H1 (cell line): ENCODE data around the gene YEATS2. TPM values are rescaled to one million over a fixed set of nuclear protein-coding genes. Genes with fewer than 3 reads are reported as not detected.

ENCODE experiments used
- CTCF ChIA-PET: fragments of 300-600 bp; sonication (Branson Sonifier 250); formaldehyde crosslinking; loops from one replicate; lab custom pipeline; 2021; ENCODE audit not compliant: partially characterized antibody; lab: Charles Lee
- POLR2A ChIA-PET: fragments of 300-600 bp; sonication (Branson Sonifier 250); formaldehyde crosslinking; loops from one replicate; lab custom pipeline; 2021; ENCODE audit warnings: inconsistent platforms; ENCODE audit not compliant: partially characterized antibody; lab: Charles Lee
- DNase-seq, 2 experiments: peaks; one replicate each; pipeline versions ENCODE4 v3.0.0 to v3.0.0-alpha.2; 2010 to 2022; ENCODE audit warnings: low spot score in 2 of 2, low read depth in 1 of 2, mixed read lengths in 1 of 2
- FAIRE-seq: peaks from 2 replicates; lab custom pipeline; 2011; peaks lifted over from hg19 to GRCh38; lab: Jason Lieb, UNC
- H2AFZ ChIP-seq: 2 replicates; pipeline ENCODE4 v1.8.1; 2012; ENCODE audit warnings: low read length, inconsistent platforms
- H2AK5ac ChIP-seq: 2 replicates; pipeline ENCODE4 v1.6.1; 2013; ENCODE audit warnings: low read depth, low read length
- H2BK120ac ChIP-seq: replicated peaks from 2 replicates; pipeline ENCODE3; 2013; ENCODE audit warnings: low read depth, low read length, inconsistent platforms
- H2BK12ac ChIP-seq: 2 replicates; pipeline ENCODE4 v1.6.1; 2013; ENCODE audit warnings: low read depth, low read length
- H2BK15ac ChIP-seq: 2 replicates; pipeline ENCODE4 v1.6.1; 2013; ENCODE audit warnings: low read length
- H2BK20ac ChIP-seq: 2 replicates; pipeline ENCODE4 v1.6.1; 2013; ENCODE audit warnings: low read length
- H2BK5ac ChIP-seq: 2 replicates; pipeline ENCODE4 v1.6.1; 2013; ENCODE audit warnings: low read depth, low read length
- H3K14ac ChIP-seq: 2 replicates; pipeline ENCODE4 v1.6.1; 2013; ENCODE audit warnings: inconsistent platforms; ENCODE audit not compliant: insufficient read length
- H3K18ac ChIP-seq: 2 replicates; pipeline ENCODE4 v1.6.1; 2013; ENCODE audit warnings: low read length; ENCODE audit errors: extremely low read depth
- H3K23ac ChIP-seq: 2 replicates; pipeline ENCODE4 v1.6.1; 2013; ENCODE audit warnings: inconsistent platforms; ENCODE audit not compliant: insufficient read length
- H3K23me2 ChIP-seq: 2 replicates; pipeline ENCODE4 v1.6.1; 2013; ENCODE audit warnings: low read depth, low read length
- H3K27ac ChIP-seq: 2 replicates; pipeline ENCODE4 v1.6.1; 2011; ENCODE audit warnings: low read depth, low read length, inconsistent platforms
- H3K27me3 ChIP-seq, 4 experiments: replicated peaks in 1 of 4; 1 replicate in 1 of 4; 2 replicates in 3 of 4; pipeline versions ENCODE4 v1.6.1 to v1.8.1; 2011 to 2013; ENCODE audit warnings: low read length in 3 of 4, mild to moderate bottlenecking in 3 of 4, inconsistent platforms in 2 of 4, mixed read lengths in 2 of 4, moderate library complexity in 1 of 4; ENCODE audit not compliant: control insufficient read depth in 3 of 4, insufficient read depth in 3 of 4; ENCODE audit errors: extremely low read depth in 1 of 4
- H3K36me3 ChIP-seq, 4 experiments: 2 replicates each; pipeline versions ENCODE4 v1.6.1 to v1.8.1; 2011 to 2013; ENCODE audit warnings: mild to moderate bottlenecking in 4 of 4, low read length in 3 of 4, moderate library complexity in 2 of 4, control low read depth in 1 of 4, inconsistent platforms in 1 of 4; ENCODE audit not compliant: insufficient read depth in 4 of 4, control insufficient read depth in 2 of 4
- H3K4ac ChIP-seq: replicated peaks from 2 replicates; pipeline ENCODE3; 2013; ENCODE audit warnings: low read length, low read depth, mixed read lengths, inconsistent platforms; ENCODE audit not compliant: insufficient read length
- H3K4me1 ChIP-seq, 4 experiments: replicated peaks in 1 of 4; 1 replicate in 1 of 4; 2 replicates in 3 of 4; pipeline versions ENCODE4 v1.6.1 to v1.8.1; 2011 to 2013; ENCODE audit warnings: low read length in 3 of 4, inconsistent platforms in 2 of 4, mixed read lengths in 1 of 4; ENCODE audit not compliant: insufficient read depth in 4 of 4, control insufficient read depth in 3 of 4
- H3K4me2 ChIP-seq, 2 experiments: 2 replicates each; pipeline versions ENCODE4 v1.6.1 to v1.8.1; 2011 to 2013; ENCODE audit warnings: low read depth in 2 of 2, low read length in 2 of 2, control low read depth in 1 of 2, inconsistent platforms in 1 of 2, mild to moderate bottlenecking in 1 of 2; ENCODE audit not compliant: insufficient read depth in 1 of 2
- H3K4me3 ChIP-seq, 4 experiments: fragments of 200-600, 300-600 bp in 1 of 4; sonication (generic), shearing (Covaris generic), sonication (Bioruptor Twin) in 1 of 4; 2 replicates each; pipeline versions ENCODE4 v1.5.1 to v1.8.1; 2011 to 2016; ENCODE audit warnings: low read length in 4 of 4, low read depth in 3 of 4, control low read depth in 2 of 4, inconsistent platforms in 2 of 4, mild to moderate bottlenecking in 2 of 4, mixed read lengths in 1 of 4, moderate library complexity in 1 of 4; ENCODE audit not compliant: insufficient read depth in 2 of 4; ENCODE audit errors: extremely low read depth in 1 of 4
- H3K56ac ChIP-seq: replicated peaks from 2 replicates; pipeline ENCODE3; 2013; ENCODE audit warnings: low read depth, mild to moderate bottlenecking, mixed read lengths, low read length, inconsistent platforms; ENCODE audit not compliant: insufficient read length
- H3K79me1 ChIP-seq: 2 replicates; pipeline ENCODE4 v1.6.1; 2013; ENCODE audit warnings: low read depth, low read length, control low read depth
- H3K79me2 ChIP-seq, 2 experiments: 2 replicates each; pipeline versions ENCODE4 v1.6.1 to v1.8.1; 2012 to 2013; ENCODE audit warnings: low read length in 2 of 2, mild to moderate bottlenecking in 2 of 2, inconsistent platforms in 1 of 2; ENCODE audit not compliant: insufficient read depth in 2 of 2, control insufficient read depth in 1 of 2
- H3K9ac ChIP-seq, 4 experiments: replicated peaks in 1 of 4; 1 replicate in 1 of 4; 2 replicates in 3 of 4; pipeline versions ENCODE4 v1.6.1 to v1.8.1; 2011 to 2013; ENCODE audit warnings: low read depth in 3 of 4, low read length in 3 of 4, control low read depth in 2 of 4, mild to moderate bottlenecking in 2 of 4, moderate library complexity in 2 of 4, inconsistent platforms in 1 of 4; ENCODE audit errors: extremely low read depth in 1 of 4
- H3K9me3 ChIP-seq, 2 experiments: 2 replicates each; pipeline versions ENCODE4 v1.6.1 to v1.8.1; 2012 to 2013; ENCODE audit warnings: mild to moderate bottlenecking in 2 of 2, moderate library complexity in 2 of 2, control low read depth in 1 of 2, inconsistent platforms in 1 of 2, low read depth in 1 of 2, low read length in 1 of 2, mixed read lengths in 1 of 2; ENCODE audit not compliant: insufficient read depth in 2 of 2
- H4K20me1 ChIP-seq, 2 experiments: replicated peaks in 1 of 2; 2 replicates each; pipeline versions ENCODE3 to v1.8.1; 2011 to 2013; ENCODE audit warnings: inconsistent platforms in 2 of 2, low read length in 2 of 2, mild to moderate bottlenecking in 1 of 2; ENCODE audit not compliant: insufficient read depth in 2 of 2, control insufficient read depth in 1 of 2
- H4K5ac ChIP-seq: 2 replicates; pipeline ENCODE4 v1.6.1; 2013; ENCODE audit warnings: low read length, low read depth, mixed read lengths, inconsistent platforms; ENCODE audit not compliant: insufficient read length
- H4K8ac ChIP-seq: 2 replicates; pipeline ENCODE4 v1.8.0; 2013; ENCODE audit warnings: mild to moderate bottlenecking, moderate library complexity, low read length, inconsistent platforms; ENCODE audit not compliant: insufficient read depth; ENCODE audit errors: extremely low read depth
- H4K91ac ChIP-seq: replicated peaks from 2 replicates; pipeline ENCODE3; 2013; ENCODE audit warnings: low read length, mixed read lengths, inconsistent platforms; ENCODE audit not compliant: insufficient read length
- CBX5 ChIP-seq: fragments of 300-800, 300-1000 bp; sonication (generic); IDR thresholded peaks from 2 replicates; pipeline ENCODE4 v1.7.1; 2016; ENCODE audit warnings: antibody characterized with exemption, low read length, low read depth
- EZH2 ChIP-seq: fragments of 200-600 bp; sonication (generic); IDR thresholded peaks from 2 replicates; pipeline ENCODE4 v1.7.1; 2012; ENCODE audit warnings: low read depth, mild to moderate bottlenecking, moderate library complexity, low read length, inconsistent platforms; ENCODE audit not compliant: severe bottlenecking
- HDAC2 ChIP-seq, 2 experiments: fragments of 300-600 bp in 1 of 2; sonication (generic) in 1 of 2; IDR thresholded peaks; 2 replicates each; pipeline ENCODE4 v1.6.1; 2011 to 2012; ENCODE audit warnings: low read depth in 2 of 2, low read length in 2 of 2, mild to moderate bottlenecking in 2 of 2, moderate library complexity in 2 of 2, borderline replicate concordance in 1 of 2, inconsistent platforms in 1 of 2
- KDM1A ChIP-seq: fragments of 200-600, 300-600 bp; sonication (generic); IDR thresholded peaks from 2 replicates; pipeline ENCODE4 v1.7.1; 2016; ENCODE audit warnings: mild to moderate bottlenecking, low read length, borderline replicate concordance
- NANOG ChIP-seq: IDR thresholded peaks from 2 replicates; pipeline ENCODE4 v1.6.1; 2011; ENCODE audit warnings: low read length, low read depth, mild to moderate bottlenecking, inconsistent platforms; ENCODE audit not compliant: insufficient read depth, poor library complexity, severe bottlenecking
- RXRA ChIP-seq: IDR thresholded peaks from 2 replicates; pipeline ENCODE4 v1.6.1; 2011; ENCODE audit warnings: low read depth, mild to moderate bottlenecking, low read length, moderate library complexity; ENCODE audit not compliant: insufficient read depth
- SAP30 ChIP-seq: fragments of 300-600 bp; sonication (generic); IDR thresholded peaks from 2 replicates; pipeline ENCODE4 v1.7.1; 2012; ENCODE audit warnings: low read length, moderate library complexity, mild to moderate bottlenecking, inconsistent platforms; ENCODE audit not compliant: insufficient read depth, insufficient replicate concordance
- SP2 ChIP-seq: IDR thresholded peaks from 2 replicates; pipeline ENCODE4 v1.6.1; 2012; ENCODE audit warnings: mild to moderate bottlenecking, low read length, inconsistent platforms
- TEAD4 ChIP-seq: IDR thresholded peaks from 2 replicates; pipeline ENCODE4 v1.6.1; 2012; ENCODE audit warnings: low read depth, low read length, inconsistent platforms, mixed read lengths
- YY1 ChIP-seq: IDR thresholded peaks from 2 replicates; pipeline ENCODE4 v1.6.1; 2011; ENCODE audit warnings: low read depth, mild to moderate bottlenecking, low read length
- WGBS, 2 experiments: shearing (Covaris generic) in 1 of 2; methylation state at CpG; one replicate each; pipeline versions ENCODE4 v1.1.6 to v1.1.7; 2013 to 2015; ENCODE audit warnings: low lambda C conversion rate in 2 of 2, mixed read lengths in 2 of 2, inconsistent platforms in 1 of 2, low coverage in 1 of 2, missing lambda C conversion rate in 1 of 2; ENCODE audit not compliant: insufficient replicate concordance in 2 of 2, insufficient coverage in 1 of 2, insufficient read length in 1 of 2; ENCODE audit errors: extremely low coverage in 1 of 2, missing lambda C conversion rate in 1 of 2; 5-methylcytosine and 5-hydroxymethylcytosine counted together
- polyA plus RNA-seq, 7 experiments: library from polyadenylated mRNA; depleted of rRNA in 3 of 7; stranded (reverse) in 5 of 7; unstranded in 2 of 7; fragments of >200 nt in 5 of 7; fragments of 200-250 nt in 2 of 7; gene quantifications; 1 replicate in 5 of 7; 2 replicates in 1 of 7; 4 replicates in 1 of 7; pipeline versions ENCODE4 v1.2.1 to v1.2.3, GENCODE V29; 2011 to 2013; ENCODE audit warnings: missing spikeins in 2 of 7, mixed read lengths in 2 of 7
- total RNA-seq: library from RNA; stranded (reverse); fragmentation: NEBNext Ultra II Directional; extraction: Animal tissue kit (Norgen Biotek cat#: 25700); gene quantifications from 2 replicates; pipeline ENCODE4 v1.2.1, GENCODE V29; 2021

The YEATS2 gene
- total and polyA plus RNA-seq, 2 of the 8 experiments (the other 6 are each of a cell fraction or from before 2014, with no cell fraction given), result 35.3 to 53.7 TPM

GRCh38 chr3:183697123-183697609 lies 431 bp upstream of the YEATS2 start:
- Histone ChIP-seq H4K5ac (no peak overlapping the region), H4K20me1 (peaks cover 5 to 6% of the 10 kb centered on the region in 2 experiments), H3K4me3 (peak overlapping the region; percentile 35 to 60 (median 50)), H3K27ac (no peak overlapping the region), H3K79me2 (peaks cover 30 to 42% of the 10 kb centered on the region in 2 experiments), H2AFZ (peak overlapping the region; percentile 97), H4K91ac (no peak overlapping the region), H3K9me3 (no peaks in the 10 kb centered on the region), H2AK5ac (no peak overlapping the region), H3K23ac (no peak overlapping the region), H2BK5ac (no peak overlapping the region; the same call in 1 of the 2 replicates), H2BK120ac (no peak overlapping the region), H3K23me2 (peaks cover 10% of the 10 kb centered on the region; the same call in 1 of the 2 replicates), H3K4me2 (peak overlapping the region; percentile 67 to 100; a peak in 3 of 4 replicates), H3K56ac (no peak overlapping the region), H2BK12ac (no peak overlapping the region; the same call in 1 of the 2 replicates), H3K18ac (no peak overlapping the region; the same call in 1 of the 2 replicates), H2BK20ac (no peak overlapping the region), H3K14ac (no peak overlapping the region), H3K79me1 (peaks cover 2% of the 10 kb centered on the region; the same call in 1 of the 2 replicates), H3K36me3 (peaks cover 0 to 6% (median 0%) of the 10 kb centered on the region in 4 experiments; a peak in 2 of 8 replicates), H3K9ac (no peak overlapping the region), H3K4ac (no peak overlapping the region), H4K8ac (no peak overlapping the region), H3K4me1 (peaks cover 0 to 15% (median 3%) of the 10 kb centered on the region in 4 experiments; a peak in 3 of 7 replicates), H3K27me3 (no peaks in the 10 kb centered on the region), H2BK15ac (0 out of 2 replicates have a peak overlapping the region, but pooled peaks have one; percentile 31)
- WGBS, 2 experiments, result 50% methylated on average over 4 of the region's 4 CpGs; no CpG with 5 or more reads in 1 of the 2 experiments
- TF ChIP-seq HDAC2 (IDR thresholded peaks at IDR 0.05; ENCODE audit: borderline replicate concordance in 1 of 2, low read depth in 2 of 2, low read length in 2 of 2), result peak in 1 of 2 experiments; percentile 91; a peak in 2 of 4 replicates
- TF ChIP-seq NANOG, result no peak
- TF ChIP-seq EZH2, result no peak
- TF ChIP-seq CBX5, result no peak
- peak; percentile 55; the same call in 1 of the 2 replicates for TF ChIP-seq YY1
- TF ChIP-seq SAP30, result no peak
- no peak for TF ChIP-seq RXRA
- no peak for TF ChIP-seq SP2
- peak; percentile 98 for TF ChIP-seq KDM1A
- TF ChIP-seq TEAD4, result no peak
- ChIA-PET POLR2A (interaction anchor here (0.7 to 3.5 kb wide), 10 partner anchors 9 to 262 kb away, joined by 3 to 33 read pairs (median 4); partner anchors contain the start of gene KLHL24), CTCF (no interaction called here)
- no peak for FAIRE-seq
- DNase-seq, result no peak
